Measurements from ENCODE around the gene ACAP3. TPM values are rescaled to one million over a fixed set of nuclear protein-coding genes. Genes with fewer than 3 reads are reported as not detected.

ACAP3 gene
- total and polyA plus RNA-seq, 7 donors, result 7.2 to 57.1 (median 23.5) TPM

GRCh38 chr1:1284221-1285101 lies 23.3 kb downstream of the ACAP3 start:
- DNase-seq, result no peak
- peaks cover 15 to 34% (median 32%) of the 10 kb centered on the region in 3 donors for H3K27me3 ChIP-seq
- WGBS, 2 donors, result 79 to 87% methylated on average over 32 of the region's 32 CpGs
- TF ChIP-seq EP300 (IDR thresholded peaks at IDR 0.05) (no peak), POLR2A (IDR thresholded peaks at IDR 0.05) (no peak), CTCF (IDR thresholded peaks at IDR 0.05) (no peak), POLR2AphosphoS5 (IDR thresholded peaks at IDR 0.05) (no peak)
- H3K9me3 ChIP-seq, result no peaks in the 10 kb centered on the region
- no peak overlapping the region for H3K27ac ChIP-seq
- no peak overlapping the region for H3K4me3 ChIP-seq
- no peaks in the 10 kb centered on the region for H3K36me3 ChIP-seq
- intact Hi-C loops (cut with DNase I), result no loop called here
- H3K4me1 ChIP-seq, result no peaks in the 10 kb centered on the region

GRCh38 chr1:1283821-1284220 lies 23.9 kb downstream of the ACAP3 start:
- peaks cover 15 to 34% (median 32%) of the 10 kb centered on the region in 3 donors for H3K27me3 ChIP-seq
- no peaks in the 10 kb centered on the region for H3K36me3 ChIP-seq
- H3K9me3 ChIP-seq, result no peaks in the 10 kb centered on the region
- no peak for TF ChIP-seq POLR2A (IDR thresholded peaks at IDR 0.05)
- TF ChIP-seq EP300 (IDR thresholded peaks at IDR 0.05), result no peak
- TF ChIP-seq CTCF (IDR thresholded peaks at IDR 0.05), result no peak
- no peak for TF ChIP-seq POLR2AphosphoS5 (IDR thresholded peaks at IDR 0.05)
- 4 to 11% methylated on average over 8 of the region's 9 CpGs for WGBS, 2 donors
- H3K4me1 ChIP-seq, result no peaks in the 10 kb centered on the region
- no peak overlapping the region for H3K27ac ChIP-seq
- no peak for DNase-seq
- H3K4me3 ChIP-seq, result no peak overlapping the region
- intact Hi-C loops (cut with DNase I), result no loop called here

GRCh38 chr1:1282998-1283397 lies 24.7 kb downstream of the ACAP3 start:
- 62 to 86% methylated on average over 14 of the region's 14 CpGs for WGBS, 2 donors
- H3K36me3 ChIP-seq, result no peaks in the 10 kb centered on the region
- TF ChIP-seq POLR2AphosphoS5 (IDR thresholded peaks at IDR 0.05) (no peak), EP300 (IDR thresholded peaks at IDR 0.05) (no peak), CTCF (IDR thresholded peaks at IDR 0.05) (no peak), POLR2A (IDR thresholded peaks at IDR 0.05) (no peak)
- no peak for DNase-seq
- no peaks in the 10 kb centered on the region for H3K9me3 ChIP-seq
- H3K27me3 ChIP-seq, result peaks cover 15 to 34% (median 32%) of the 10 kb centered on the region in 3 donors
- no peak overlapping the region for H3K4me3 ChIP-seq
- no peaks in the 10 kb centered on the region for H3K4me1 ChIP-seq
- H3K27ac ChIP-seq, result no peak overlapping the region
- intact Hi-C loops (cut with DNase I), result no loop called here

- intact Hi-C loops (cut with DNase I), result no loop called here
- no peak overlapping the region for H3K4me3 ChIP-seq
- peak; percentile 65 for DNase-seq
- no peaks in the 10 kb centered on the region for H3K4me1 ChIP-seq
- H3K9me3 ChIP-seq, result no peaks in the 10 kb centered on the region
- no peak overlapping the region for H3K27ac ChIP-seq
- TF ChIP-seq POLR2A (IDR thresholded peaks at IDR 0.05), result no peak
- no peak for TF ChIP-seq POLR2AphosphoS5 (IDR thresholded peaks at IDR 0.05)
- no peak for TF ChIP-seq EP300 (IDR thresholded peaks at IDR 0.05)
- TF ChIP-seq CTCF (IDR thresholded peaks at IDR 0.05), result no peak
- H3K36me3 ChIP-seq, result no peaks in the 10 kb centered on the region
- 11 to 54% methylated on average over 26 of the region's 26 CpGs for WGBS, 2 donors
- H3K27me3 ChIP-seq, result peaks cover 15 to 24% (median 22%) of the 10 kb centered on the region in 3 donors
Measured at GRCh38 chr1:1281533-1282321, 26.0 kb downstream of the ACAP3 start.

Data from sigmoid colon (tissue), 7 donors.